ENCODE data around the gene SIPA1L3. TPM values are rescaled to one million over a fixed set of nuclear protein-coding genes. Genes with fewer than 3 reads are reported as not detected.

The SIPA1L3 gene
- polyA plus RNA-seq, 1 of the 3 experiments (the other 2 are of a cell fraction): 11.6 TPM

DNA sequence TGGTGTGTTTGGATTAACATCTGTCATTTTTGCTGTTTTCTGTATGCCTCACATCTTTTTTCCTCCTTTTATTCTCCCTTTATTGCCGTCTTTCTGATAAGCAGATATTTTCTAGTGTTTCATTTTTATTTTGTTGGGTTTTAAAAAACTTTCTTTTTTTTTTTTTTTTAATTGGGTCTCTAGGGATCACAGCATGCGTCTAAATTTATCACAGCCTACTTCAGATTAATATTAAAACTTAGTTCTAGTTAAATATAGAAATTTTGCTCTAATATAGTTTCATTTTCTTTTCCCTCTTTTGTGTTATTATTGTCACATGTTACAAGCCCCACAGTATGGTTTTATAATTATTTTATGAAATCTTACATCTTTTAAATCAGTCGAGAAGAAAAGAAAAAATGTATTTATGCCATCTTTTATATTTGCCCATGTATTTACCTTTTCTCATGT, 52.7 kb downstream of the SIPA1L3 start:
- POLR2A ChIA-PET: no interaction called here
- 93% methylated on average over 3 of the region's 3 CpGs for WGBS (ENCODE audit: low lambda C conversion rate)
- Histone ChIP-seq H3K4me1 (ENCODE audit: control insufficient read depth in 1 of 2, insufficient read depth in 2 of 2, low read depth in 1 of 2, low read length in 1 of 2) (no peaks in the 10 kb centered on the region; a peak in 2 of 4 replicates), H4K20me1 (ENCODE audit: insufficient read depth) (0 out of 2 replicates have a peak, but pooled peaks cover 3% of the 10 kb centered on the region), H3K27ac (ENCODE audit: low read depth in 2 of 2, low read length in 1 of 2) (no peak overlapping the region), H3F3A (replicated peaks; ENCODE audit: insufficient read depth) (peaks cover 9% of the 10 kb centered on the region), H3K4me3 (ENCODE audit: low read depth in 2 of 2, low read length in 1 of 2) (no peak overlapping the region), H3K79me2 (ENCODE audit: insufficient read depth) (peaks cover 99% of the 10 kb centered on the region), H3K9me2 (no peaks in the 10 kb centered on the region), H3K4me2 (no peak overlapping the region), H3K9me3 (0 out of 2 replicates have a peak, but pooled peaks cover 7% of the 10 kb centered on the region), H3K27me3 (ENCODE audit: insufficient read depth) (no peaks in the 10 kb centered on the region), H2AFZ (ENCODE audit: low read depth) (no peak overlapping the region), H3K9ac (no peak overlapping the region), H3K36me3 (replicated peaks in 1 of 2; ENCODE audit: control insufficient read depth in 1 of 2, insufficient read depth in 2 of 2, low read length in 1 of 2) (peaks cover 0 to 10% of the 10 kb centered on the region in 2 experiments)
- CTCF ChIA-PET: interaction anchor here (1.2 kb wide), 1 partner anchor 21 kb away, joined by 3 read pairs; no protein-coding TSS in a partner anchor
- TF ChIP-seq RFX5 (IDR thresholded peaks at IDR 0.05; ENCODE audit: low read length) (no peak), CHD2 (IDR thresholded peaks at IDR 0.05; ENCODE audit: low read length, partially characterized antibody) (no peak), TCF12 (IDR thresholded peaks at IDR 0.05) (no peak), SIN3A (IDR thresholded peaks at IDR 0.05; ENCODE audit: borderline replicate concordance, low read depth, low read length) (no peak), SMC3 (IDR thresholded peaks at IDR 0.05; ENCODE audit: low read depth, low read length) (no peak), POLR2AphosphoS5 (IDR thresholded peaks at IDR 0.05; ENCODE audit: low read depth, low read length) (no peak), FOXJ3 (CRISPR knock-in tag; IDR thresholded peaks at IDR 0.05) (no peak), GABPA (IDR thresholded peaks at IDR 0.05; ENCODE audit: low read depth) (no peak), TAF1 (IDR thresholded peaks at IDR 0.05; ENCODE audit: borderline replicate concordance, low read depth, low read length) (no peak), MXI1 (IDR thresholded peaks at IDR 0.05; ENCODE audit: low read depth, low read length) (no peak), JUND (IDR thresholded peaks at IDR 0.05) (no peak), RXRA (IDR thresholded peaks at IDR 0.05; ENCODE audit: borderline replicate concordance, low read depth) (no peak)
- TF ChIP-seq, protein P1, sequence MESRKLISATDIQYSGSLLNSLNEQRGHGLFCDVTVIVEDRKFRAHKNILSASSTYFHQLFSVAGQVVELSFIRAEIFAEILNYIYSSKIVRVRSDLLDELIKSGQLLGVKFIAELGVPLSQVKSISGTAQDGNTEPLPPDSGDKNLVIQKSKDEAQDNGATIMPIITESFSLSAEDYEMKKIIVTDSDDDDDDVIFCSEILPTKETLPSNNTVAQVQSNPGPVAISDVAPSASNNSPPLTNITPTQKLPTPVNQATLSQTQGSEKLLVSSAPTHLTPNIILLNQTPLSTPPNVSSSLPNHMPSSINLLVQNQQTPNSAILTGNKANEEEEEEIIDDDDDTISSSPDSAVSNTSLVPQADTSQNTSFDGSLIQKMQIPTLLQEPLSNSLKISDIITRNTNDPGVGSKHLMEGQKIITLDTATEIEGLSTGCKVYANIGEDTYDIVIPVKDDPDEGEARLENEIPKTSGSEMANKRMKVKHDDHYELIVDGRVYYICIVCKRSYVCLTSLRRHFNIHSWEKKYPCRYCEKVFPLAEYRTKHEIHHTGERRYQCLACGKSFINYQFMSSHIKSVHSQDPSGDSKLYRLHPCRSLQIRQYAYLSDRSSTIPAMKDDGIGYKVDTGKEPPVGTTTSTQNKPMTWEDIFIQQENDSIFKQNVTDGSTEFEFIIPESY (IDR thresholded peaks at IDR 0.05; ENCODE audit: borderline replicate concordance, low read depth): no peak
- TF ChIP-seq, protein P2, sequence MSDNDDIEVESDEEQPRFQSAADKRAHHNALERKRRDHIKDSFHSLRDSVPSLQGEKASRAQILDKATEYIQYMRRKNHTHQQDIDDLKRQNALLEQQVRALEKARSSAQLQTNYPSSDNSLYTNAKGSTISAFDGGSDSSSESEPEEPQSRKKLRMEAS (IDR thresholded peaks at IDR 0.05; ENCODE audit: low read depth): no peak
- TF ChIP-seq, protein P3, sequence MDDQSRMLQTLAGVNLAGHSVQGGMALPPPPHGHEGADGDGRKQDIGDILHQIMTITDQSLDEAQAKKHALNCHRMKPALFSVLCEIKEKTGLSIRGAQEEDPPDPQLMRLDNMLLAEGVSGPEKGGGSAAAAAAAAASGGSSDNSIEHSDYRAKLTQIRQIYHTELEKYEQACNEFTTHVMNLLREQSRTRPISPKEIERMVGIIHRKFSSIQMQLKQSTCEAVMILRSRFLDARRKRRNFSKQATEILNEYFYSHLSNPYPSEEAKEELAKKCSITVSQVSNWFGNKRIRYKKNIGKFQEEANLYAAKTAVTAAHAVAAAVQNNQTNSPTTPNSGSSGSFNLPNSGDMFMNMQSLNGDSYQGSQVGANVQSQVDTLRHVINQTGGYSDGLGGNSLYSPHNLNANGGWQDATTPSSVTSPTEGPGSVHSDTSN (IDR thresholded peaks at IDR 0.05): no peak
- TF ChIP-seq, protein P4, sequence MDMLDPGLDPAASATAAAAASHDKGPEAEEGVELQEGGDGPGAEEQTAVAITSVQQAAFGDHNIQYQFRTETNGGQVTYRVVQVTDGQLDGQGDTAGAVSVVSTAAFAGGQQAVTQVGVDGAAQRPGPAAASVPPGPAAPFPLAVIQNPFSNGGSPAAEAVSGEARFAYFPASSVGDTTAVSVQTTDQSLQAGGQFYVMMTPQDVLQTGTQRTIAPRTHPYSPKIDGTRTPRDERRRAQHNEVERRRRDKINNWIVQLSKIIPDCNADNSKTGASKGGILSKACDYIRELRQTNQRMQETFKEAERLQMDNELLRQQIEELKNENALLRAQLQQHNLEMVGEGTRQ (IDR thresholded peaks at IDR 0.05; ENCODE audit: borderline replicate concordance, low read depth, low read length): no peak
- TF ChIP-seq, protein P5, sequence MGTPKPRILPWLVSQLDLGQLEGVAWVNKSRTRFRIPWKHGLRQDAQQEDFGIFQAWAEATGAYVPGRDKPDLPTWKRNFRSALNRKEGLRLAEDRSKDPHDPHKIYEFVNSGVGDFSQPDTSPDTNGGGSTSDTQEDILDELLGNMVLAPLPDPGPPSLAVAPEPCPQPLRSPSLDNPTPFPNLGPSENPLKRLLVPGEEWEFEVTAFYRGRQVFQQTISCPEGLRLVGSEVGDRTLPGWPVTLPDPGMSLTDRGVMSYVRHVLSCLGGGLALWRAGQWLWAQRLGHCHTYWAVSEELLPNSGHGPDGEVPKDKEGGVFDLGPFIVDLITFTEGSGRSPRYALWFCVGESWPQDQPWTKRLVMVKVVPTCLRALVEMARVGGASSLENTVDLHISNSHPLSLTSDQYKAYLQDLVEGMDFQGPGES (IDR thresholded peaks at IDR 0.05; ENCODE audit: low read depth, low read length): no peak
- no peak for DNase-seq

Measured in SK-N-SH (cell line).